COLO668 (cell line): ENCODE measurements around the gene C17orf78.
"Not testable (repeated sequence)": the region's sequence is repeated elsewhere in the genome, so short reads cannot be mapped to it uniquely, and the experiment has no call there.

Experiments used
- DNase-seq: peaks from one replicate; lab custom pipeline; 2025; ENCODE audit not compliant: unreplicated experiment; lab: John Stamatoyannopoulos, UW

C17orf78 gene

DNA sequence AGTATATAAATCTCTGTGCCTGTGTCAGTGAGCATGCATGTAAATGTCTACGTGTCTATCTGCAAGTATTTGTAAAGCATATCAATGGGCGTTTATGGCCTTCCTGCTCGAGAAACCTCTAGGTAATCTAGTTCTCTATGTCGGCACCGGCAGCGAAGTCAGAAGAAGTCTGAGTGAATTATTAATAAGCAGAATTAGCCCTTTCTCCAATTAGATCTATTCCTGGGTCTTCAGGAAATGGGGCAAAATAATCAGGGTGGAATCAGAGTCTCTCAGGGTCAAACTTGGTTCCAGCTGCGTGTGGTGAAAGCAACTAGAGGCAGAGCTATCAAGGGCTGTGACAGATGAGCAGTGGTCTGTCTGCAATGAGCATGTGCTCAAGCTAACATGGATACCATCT lies at the start of gene C17orf78:
Gene C17orf78 (plus strand): TSS at position 280 of the 400 bp plus-strand sequence. CDS start 108 bp downstream, at position 388.
- DNase-seq: no peak

DNA sequence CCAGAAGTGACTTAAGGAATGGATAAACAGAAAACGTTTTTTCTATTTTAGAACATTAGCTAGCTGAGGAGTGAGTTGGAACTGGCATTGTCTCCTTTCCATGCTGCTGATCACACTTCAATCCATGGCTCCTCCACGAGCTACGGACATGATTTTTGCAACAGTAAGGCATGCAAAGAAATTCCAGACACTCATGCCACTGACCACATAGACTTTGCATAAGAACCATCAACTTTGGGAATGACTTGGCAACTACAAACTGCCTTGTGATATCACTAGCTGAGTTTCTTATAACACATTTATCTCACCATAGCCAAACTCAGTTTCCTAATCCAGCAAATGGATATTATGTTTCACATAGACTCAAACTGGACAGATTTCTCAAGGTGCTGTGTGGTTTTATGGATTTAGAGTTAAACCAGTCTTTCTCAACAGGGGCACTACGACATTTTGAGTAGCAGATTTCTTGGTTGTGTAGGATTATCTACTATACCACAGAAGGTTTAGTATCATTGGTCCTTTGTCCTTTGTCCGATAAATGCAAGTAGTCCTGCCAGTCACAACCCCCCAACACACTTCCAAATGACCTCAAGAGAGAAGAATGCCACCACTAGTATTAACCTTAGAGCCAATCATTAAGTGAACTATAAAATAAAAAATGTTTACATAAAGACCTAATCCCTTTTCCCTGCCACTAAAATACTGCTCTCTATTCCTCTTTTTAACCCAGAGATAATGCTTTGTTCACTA lies 48.3 kb upstream of the C17orf78 start:
- no peak for DNase-seq

DNA sequence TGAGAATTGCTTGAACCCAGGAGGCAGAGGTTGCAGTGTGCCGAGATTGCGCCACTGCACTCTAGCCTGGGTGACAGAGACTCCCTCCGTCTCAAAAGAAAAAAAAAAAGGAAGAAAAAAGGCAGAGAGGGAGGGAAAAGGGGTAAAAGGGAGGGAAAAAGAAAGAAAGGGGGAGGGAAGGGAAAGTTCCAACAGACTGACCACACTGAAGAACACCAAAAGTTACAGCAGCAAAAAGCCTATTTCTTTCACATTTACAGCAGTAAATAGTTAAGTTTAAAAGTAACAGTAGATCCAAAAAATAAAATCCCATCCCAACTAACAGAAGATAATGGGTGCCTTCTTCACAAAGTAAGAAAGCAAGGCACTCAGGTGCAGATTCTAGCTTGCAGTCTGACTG lies 36.9 kb upstream of the C17orf78 start:
- DNase-seq: no peak

DNA sequence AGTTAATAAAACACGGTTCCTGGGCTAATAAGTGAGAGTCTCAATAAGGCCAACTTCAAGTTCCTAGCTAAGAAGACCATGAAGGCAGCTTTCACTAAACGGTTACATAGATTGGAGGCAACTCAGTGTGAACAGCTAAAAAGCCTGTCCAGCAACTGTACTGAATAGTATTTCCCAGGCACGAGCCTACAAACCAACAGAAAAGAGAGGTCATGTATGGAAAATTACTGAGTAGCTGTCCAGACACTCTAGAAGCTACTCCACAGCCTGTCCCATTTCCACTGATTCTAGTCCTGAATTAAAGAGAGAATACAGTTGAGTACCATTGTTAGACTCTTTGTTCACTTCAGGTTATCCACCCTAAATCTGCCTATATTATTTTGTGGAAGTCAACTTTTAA lies 36.5 kb upstream of the C17orf78 start:
- DNase-seq: no peak

DNA sequence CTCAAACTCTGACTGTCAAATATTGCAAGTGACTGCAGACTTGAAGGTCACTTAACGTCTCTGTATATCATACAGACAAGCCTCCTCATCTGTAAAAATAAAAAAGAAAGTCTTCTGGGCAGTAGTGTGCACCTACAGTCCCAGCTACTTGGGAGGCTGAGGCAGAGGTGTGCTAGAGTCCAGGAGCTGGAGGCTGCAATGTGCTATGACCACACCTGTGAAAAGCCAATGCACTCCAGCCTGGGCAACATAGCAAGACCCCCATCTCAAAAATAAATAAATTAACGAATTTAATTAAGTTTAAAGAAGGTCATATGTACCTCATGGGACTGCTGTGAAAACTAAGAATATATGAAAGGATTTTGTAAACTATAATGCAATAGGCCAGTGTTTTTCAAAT lies 35.0 kb upstream of the C17orf78 start:
- no peak for DNase-seq

DNA sequence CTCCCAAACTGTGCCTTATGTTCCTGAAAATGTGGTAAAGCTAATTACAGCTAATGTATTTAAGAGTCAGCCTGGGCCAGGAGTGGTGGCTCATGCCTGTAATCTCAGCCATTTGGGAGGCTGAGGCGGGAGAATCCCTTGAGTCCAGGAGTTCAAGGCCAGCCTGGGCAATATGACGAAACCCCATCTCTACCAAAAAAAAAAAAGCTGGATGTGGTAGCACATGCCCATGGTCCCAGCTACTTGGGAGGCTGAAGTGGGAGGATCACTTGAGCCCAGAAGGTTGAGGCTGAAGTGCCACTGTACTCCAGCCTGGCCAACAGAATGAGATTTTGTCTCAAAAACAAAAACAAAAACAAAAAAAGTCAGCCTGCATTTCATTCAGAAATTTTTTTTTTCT lies 33.2 kb upstream of the C17orf78 start:
- DNase-seq: no peak

DNA sequence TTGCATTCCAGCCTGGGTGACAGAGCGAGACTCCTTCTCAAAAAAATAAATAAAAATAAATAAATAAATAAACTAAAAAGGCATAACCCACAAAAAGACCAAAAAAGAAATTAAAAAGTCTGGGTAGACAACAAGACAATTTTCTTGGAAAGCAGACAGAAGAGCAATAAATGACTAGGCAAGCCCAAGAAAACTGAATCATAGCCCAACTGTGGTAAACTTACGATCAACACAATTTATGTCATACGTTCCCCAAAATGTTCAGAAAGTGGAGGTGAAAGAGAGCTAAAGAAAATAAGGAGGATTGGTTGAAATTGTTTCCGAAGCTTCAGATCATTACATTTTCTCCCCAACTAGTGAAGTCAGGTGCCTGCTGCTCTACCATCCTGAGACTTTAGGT lies 31.3 kb upstream of the C17orf78 start:
- no peak for DNase-seq

DNA sequence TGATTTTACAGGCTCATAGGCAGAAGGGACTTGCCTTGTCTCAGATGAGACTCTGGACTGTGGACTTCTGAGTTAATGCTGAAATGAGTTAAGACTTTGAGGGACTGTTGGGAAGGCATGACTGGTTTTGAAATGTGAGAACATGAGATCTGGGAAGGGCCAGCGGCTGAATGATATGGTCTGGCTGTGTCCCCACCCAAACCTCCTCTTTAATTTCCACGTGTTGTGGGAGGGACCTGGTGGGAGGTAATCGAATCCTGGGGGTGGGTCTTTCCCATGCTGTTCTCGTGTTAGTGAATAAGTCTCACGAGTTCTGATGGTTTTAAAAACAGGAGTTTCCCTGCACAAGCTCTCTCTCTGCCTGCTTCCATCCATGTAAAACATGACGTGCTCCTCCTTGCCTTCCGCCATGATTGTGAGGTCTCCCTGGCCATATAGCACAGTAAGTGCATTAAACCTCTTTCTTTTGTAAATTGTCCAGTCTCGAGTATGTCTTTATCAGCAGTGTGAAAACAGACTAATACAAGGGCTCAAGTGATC lies 28.9 kb upstream of the C17orf78 start:
- not testable (repeated sequence) for DNase-seq

DNA sequence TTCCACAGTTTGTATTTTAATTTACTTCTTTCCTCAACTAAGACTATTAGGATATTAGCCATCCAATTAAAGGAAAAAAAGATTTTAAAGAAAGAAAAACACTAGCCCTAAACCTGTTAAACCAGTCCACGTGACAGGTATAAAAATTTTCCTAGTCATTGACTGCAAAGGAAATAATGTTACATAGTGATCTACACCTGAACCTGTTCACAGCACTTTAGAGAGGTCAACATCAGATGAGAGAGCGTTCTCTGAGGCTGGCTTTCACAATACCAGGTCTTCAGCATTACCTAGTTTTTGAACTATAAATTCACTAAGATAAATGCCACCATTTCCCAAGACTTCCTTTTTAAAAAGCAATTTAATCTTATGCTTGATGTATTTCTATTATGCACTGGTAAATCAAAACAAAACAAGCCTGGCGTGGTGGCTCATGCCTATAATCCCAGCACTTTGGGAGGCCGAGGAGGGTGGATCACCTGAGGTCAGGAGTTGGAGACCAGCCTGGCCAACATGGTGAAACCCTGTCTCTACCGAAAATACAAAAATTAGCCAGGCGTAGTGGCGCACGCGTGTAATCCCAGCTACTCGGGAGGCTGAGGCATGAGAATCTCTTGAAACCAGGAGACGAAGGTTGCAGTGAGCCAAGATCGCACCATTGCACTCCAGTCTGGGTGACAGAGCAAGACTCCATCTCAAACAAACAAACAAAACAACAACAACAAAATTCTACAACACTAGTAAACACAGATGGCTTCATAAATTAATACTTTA lies 18.8 kb upstream of the C17orf78 start:
- not testable (repeated sequence) for DNase-seq

DNA sequence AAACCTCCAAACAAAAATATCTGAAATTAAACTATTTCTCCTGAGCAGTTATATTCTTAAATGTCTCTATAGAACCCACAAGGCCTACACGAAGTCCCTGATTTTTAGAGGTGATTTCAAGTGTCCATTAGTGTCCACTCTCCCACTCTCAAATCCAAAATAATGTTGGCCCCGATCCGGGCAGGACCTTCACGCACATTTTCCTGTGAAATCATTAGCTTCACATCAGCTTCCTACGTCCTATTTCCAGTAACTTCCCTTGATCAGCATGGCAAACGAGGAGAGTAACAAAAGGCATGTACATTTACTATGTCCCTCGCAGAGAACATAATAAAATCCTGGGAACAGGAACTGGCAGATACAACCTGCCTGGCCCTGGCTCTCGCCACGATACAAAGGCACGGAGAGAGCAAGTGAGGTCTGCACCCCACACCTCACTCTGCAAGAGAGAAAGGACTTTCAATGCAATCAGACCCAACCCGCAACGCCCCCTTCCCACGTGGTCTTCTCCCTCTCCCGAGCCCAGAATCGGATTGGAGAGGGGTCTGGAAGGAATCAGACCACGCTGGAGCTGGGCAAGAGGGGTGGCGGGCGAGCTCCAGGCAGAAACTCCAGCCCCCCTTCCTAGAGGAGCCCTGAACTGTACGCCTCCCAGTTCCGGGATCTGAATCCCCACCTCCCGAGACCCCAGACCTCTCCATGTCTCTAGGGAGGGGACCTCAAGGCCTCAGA lies 17.5 kb upstream of the C17orf78 start:
- DNase-seq: peak; percentile 33

DNA sequence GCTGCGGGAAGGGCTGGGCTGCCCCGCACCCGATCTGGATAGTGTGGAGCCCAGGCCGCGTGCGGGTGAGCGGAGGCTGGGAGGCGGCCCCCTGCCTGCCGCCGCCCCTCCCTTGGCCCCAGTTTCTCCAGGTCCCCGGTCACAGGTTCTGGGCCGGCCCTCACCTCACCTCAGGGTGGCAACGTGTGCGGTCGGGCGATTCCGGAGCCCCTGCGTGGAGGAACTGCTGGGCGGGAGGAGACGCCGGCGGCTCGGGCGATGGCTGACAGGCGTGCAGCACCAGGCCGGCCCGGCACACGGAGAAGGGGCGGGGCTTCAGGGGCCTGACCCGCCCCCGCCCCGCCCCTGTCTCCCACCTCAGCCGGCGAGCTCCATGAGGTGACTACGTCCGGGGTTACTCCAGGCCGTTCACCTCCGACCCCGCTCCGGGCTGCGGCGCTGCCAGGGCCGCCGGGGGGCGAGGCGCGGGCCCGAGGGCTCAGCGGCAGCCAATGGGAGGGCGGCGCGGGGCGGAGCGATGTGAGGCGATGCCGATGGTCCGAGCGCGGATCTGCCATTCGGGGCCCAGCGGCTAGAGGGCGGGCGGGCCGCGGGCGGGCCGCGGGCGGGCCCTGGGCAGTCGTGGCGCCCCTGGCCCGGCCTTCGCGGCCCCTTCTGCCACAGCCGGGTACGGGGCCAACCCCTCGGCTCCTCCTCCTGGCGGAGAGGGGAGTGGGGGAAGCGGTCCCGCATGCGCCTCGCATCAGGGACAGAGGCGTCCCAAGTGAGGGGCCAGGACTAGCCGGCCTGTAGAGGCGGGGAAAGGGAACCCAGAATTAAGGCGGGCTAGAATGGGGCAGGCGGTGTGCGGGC lies 16.7 kb upstream of the C17orf78 start:
- peak; percentile 82 for DNase-seq

DNA sequence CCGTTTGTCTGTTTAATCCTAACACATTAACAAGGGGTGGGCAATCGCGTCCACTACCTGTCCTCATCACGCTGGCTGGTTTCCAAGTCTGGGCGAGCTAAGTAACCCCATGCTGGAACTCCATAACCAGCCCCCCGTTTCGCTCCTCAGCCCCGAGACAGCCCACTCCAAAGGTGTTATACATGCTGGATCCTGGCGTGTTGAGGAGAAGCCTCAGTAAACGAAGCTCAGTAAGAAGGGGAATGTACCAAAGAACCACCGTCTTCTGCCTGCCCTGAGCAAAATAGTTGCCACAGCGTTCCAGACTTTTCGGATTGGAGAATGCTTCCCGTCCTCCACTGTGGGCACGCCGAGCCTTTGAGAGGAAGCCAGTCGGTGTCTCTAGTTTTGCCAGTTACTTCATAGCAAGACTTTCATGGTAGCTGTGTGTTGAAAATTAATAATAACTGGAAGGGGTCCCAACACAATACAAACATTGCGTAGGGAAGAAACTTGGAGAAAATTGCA lies 16.1 kb upstream of the C17orf78 start:
- DNase-seq: no peak

DNA sequence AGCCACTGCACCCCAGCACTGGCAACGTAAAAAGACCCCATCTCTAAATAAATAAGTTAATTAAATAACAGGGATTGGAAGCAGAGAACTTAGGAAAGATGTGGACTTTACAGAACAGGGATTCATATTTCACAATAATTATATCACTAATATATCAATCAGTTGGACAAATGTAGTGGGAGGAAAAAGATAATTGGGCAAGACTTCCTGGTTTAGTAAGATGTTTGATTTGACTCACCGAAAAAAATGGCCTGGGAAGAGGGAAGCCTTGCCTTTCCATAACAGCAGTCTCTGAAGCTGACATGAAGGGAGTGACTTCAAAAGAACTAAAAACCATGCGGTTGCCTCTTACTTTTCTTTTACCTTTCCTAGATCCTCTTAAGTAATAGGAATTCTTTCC lies 15.2 kb upstream of the C17orf78 start:
- DNase-seq: no peak

DNA sequence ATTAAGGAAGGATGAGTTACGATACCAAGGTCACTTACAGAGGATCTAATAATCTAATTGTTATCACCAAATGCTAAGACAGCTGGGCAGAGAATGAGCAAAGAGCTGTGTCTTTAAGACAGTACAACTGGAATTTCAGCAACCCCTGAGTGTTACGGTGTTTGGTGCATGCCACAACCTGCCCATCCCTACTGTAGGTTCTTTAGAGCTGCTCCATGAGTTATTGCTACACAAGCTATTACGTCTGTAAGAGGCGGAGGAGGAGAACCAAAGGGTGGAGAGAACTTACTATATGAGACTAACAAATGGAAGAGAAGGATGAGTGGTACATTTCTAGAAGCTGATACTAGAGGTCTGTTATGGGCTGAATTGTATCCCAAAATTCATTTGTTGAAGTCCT lies 14.2 kb upstream of the C17orf78 start:
- DNase-seq: no peak

DNA sequence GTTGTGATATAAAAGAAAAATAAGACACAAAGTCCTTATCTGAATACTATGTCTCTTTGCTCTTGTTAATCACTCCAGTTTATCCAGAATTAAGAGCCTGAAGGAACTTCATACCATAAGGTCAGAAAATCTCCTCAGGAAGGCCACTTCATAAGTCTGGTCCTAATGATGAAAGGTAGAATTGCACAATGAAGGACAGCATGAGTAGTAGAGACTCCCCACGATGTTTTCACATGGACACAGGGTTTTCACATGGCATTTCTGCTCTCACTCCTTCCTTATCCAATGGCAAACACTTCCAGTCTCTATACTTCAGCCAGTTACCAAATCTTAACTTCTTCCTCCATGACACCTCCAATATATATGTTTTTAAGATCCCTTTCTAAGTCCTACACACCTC lies 10.2 kb upstream of the C17orf78 start:
- DNase-seq: no peak

DNA sequence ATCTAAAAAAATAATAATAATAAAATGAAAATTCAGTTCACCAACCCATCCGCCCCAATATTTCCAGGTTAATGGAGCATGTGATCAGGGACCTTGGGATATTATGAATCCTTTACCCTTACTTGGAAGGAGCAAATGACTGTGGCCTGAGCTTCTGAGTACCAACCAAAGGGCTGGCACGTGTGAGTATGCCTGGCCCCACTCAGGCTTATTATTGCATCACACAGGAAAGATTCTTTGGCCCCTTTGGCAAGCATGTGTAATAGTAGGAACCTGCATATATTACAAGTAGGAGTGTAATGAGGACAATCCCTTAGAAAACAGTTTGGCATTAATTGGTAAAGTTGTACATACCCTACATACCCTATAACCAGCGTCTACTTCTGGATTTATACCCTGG lies 7.2 kb upstream of the C17orf78 start:
- no peak for DNase-seq

DNA sequence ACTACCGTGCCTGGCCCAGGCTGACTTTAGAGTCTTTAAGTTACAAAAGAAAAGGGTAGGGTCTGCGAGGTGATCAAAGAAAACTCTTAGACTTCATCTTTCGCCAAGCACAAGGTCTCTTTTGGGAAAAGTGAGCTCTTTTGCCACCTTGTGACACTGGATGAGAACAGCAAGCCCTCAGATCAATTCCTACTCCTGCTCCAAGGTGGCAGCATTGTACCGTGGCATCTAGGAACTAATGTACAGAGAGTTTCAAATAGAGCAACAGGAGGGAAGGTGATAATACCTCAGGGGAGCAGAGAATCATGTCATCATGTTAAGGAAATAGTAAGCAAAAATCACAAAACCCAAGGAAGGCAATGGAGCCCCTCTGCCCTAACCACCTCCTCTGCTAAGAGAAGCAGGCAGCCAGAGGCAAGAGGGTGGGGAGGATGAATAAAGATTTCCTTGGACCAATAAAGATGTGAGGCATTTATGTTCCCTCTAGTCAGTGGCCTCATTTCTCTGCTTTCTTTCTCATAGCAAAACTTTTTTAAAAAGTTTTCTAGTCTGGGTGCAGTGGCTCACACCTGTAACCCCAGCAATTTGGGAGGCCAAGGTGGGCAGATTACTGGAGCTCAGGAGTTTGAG lies 2.1 kb upstream of the C17orf78 start:
- peak; percentile 27 for DNase-seq

DNA sequence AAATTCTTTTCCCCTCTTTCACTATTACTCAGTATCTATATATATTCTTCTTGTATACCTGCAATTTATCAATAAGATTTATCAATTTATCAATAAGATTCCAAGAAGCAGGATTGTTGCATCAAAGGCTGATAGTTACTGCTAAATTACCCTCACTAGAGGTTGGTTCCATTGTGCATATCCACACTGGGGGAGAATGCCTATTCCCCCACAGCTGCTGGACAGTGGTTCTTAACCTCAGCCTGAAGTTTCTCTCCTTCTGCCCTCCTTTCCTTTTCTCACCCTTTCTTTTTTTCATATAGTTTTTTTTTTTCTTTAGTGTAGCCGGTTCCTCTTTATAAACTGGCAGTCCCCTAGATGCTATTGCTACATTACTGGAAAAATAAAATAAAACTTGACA lies 6.3 kb downstream of the C17orf78 start:
- no peak for DNase-seq

DNA sequence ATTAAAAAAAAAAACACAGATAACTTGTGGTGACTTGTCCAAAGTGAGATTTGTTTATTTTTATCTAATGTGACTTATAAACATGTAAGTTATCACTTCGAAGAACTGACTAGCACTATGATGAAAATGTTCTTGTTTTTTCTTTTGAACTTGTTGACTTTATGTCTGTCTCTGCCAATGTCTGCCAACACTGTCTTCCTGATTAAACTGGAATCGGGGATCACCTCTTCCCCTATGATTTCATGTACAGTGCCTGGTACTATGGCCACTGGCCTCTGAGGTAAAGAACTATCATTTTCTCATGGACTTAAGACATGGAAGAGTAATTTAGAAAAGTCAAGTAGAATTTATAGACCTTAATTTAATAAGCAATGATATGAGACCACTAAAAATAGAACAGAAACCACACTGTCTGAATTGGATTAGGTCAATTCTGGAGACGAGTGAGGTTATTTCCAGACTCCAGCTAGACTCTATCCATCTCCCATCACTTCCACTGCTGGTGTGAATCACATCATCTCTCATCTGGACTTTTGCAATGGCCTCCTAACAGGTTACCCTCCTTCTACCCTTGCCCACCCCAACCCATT lies 8.9 kb downstream of the C17orf78 start:
- DNase-seq: no peak
